A549 (cell line): ENCODE measurements around the gene PTPRJ. TPM values are rescaled to one million over a fixed set of nuclear protein-coding genes. Genes with fewer than 3 reads are reported as not detected.

Source experiments
- ATAC-seq, 2 experiments: fragments of 200-7000 bp in 1 of 2; fragments of >200 bp in 1 of 2; cut with Nextera tagmentation in 1 of 2; cut with Tn5 transposase in 1 of 2; 3 replicates each; pipeline versions ENCODE4 v1.8.0 to v1.9.1; 2018 to 2020; ENCODE audit warnings: mild to moderate bottlenecking in 1 of 2, moderate library complexity in 1 of 2
- CTCF ChIA-PET: fragments of 300-600 bp; sonication (Branson Sonifier 250); formaldehyde crosslinking; extraction: SDS; loops from one replicate; lab custom pipeline; 2021; ENCODE audit warnings: antibody characterized with exemption, inconsistent platforms; lab: Yijun Ruan, JAX
- POLR2A ChIA-PET: fragments of 350-600 bp; formaldehyde crosslinking; extraction: SDS; loops from one replicate; lab custom pipeline; 2021; ENCODE audit warnings: antibody characterized with exemption, inconsistent platforms; lab: Yijun Ruan, JAX
- DNase-seq, 2 experiments: peaks; one replicate each; pipeline versions ENCODE4 v3.0.0 to v3.0.0-alpha.2; 2011 to 2016; ENCODE audit warnings: low read depth in 1 of 2, low spot score in 1 of 2
- FAIRE-seq: peaks from 2 replicates; lab custom pipeline; 2011; peaks lifted over from hg19 to GRCh38; lab: Jason Lieb, UNC
- H3K27ac ChIP-seq, 2 experiments: fragments of >200 bp; sonication (Bioruptor Twin); formaldehyde crosslinking; 3 replicates each; pipeline ENCODE4 v1.5.1; 2016 to 2017
- H3K4me1 ChIP-seq: fragments of >200 bp; sonication (Bioruptor Twin); formaldehyde crosslinking; 3 replicates; pipeline ENCODE4 v1.6.1; 2016
- H3K4me2 ChIP-seq: fragments of >200 bp; sonication (Bioruptor Twin); formaldehyde crosslinking; 3 replicates; pipeline ENCODE4 v1.6.1; 2016
- H3K4me3 ChIP-seq: fragments of >200 bp; sonication (Bioruptor Twin); formaldehyde crosslinking; 3 replicates; pipeline ENCODE4 v1.5.1; 2016
- H3K9me3 ChIP-seq: fragments of >200 bp; sonication (Bioruptor Twin); formaldehyde crosslinking; 3 replicates; pipeline ENCODE4 v1.6.1; 2016
- ATOH8 ChIP-seq: fragments of 250-450 bp; sonication (Bioruptor Pico); IDR thresholded peaks from 2 replicates; pipeline ENCODE4 v1.5.0; 2020; ENCODE audit warnings: low read depth, mild to moderate bottlenecking, moderate library complexity
- CHD2 ChIP-seq: fragments of 150-350 bp; IDR thresholded peaks from 2 replicates; pipeline ENCODE4 v1.6.1; 2014; ENCODE audit warnings: low read length; ENCODE audit not compliant: partially characterized antibody
- EHMT2 ChIP-seq: fragments of 200-600 bp; sonication (generic); IDR thresholded peaks from 2 replicates; pipeline ENCODE4 v1.6.1; 2016; ENCODE audit warnings: antibody characterized with exemption, low read depth, mild to moderate bottlenecking, moderate library complexity
- ELK1 ChIP-seq: fragments of 150-350 bp; IDR thresholded peaks from 2 replicates; pipeline ENCODE4 v1.6.1; 2014; ENCODE audit warnings: low read depth, mild to moderate bottlenecking, low read length
- EP300 ChIP-seq, 2 experiments: fragments of >200 bp; sonication (Bioruptor Twin); formaldehyde crosslinking; IDR thresholded peaks; 2 replicates in 1 of 2; 3 replicates in 1 of 2; pipeline ENCODE4 v1.6.1; 2016 to 2017
- ESRRA ChIP-seq: fragments of 150-350 bp; IDR thresholded peaks from 2 replicates; pipeline ENCODE4 v1.6.1; 2014; ENCODE audit warnings: mild to moderate bottlenecking, low read length, borderline replicate concordance
- FOSB ChIP-seq: fragments of 250-450 bp; sonication (Bioruptor Pico); IDR thresholded peaks from 2 replicates; pipeline ENCODE4 v1.5.0; 2020; ENCODE audit warnings: mild to moderate bottlenecking, moderate library complexity
- FOXS1 ChIP-seq: fragments of 250-450 bp; sonication (Bioruptor Pico); IDR thresholded peaks from 2 replicates; pipeline ENCODE4 v1.5.0; 2020; ENCODE audit warnings: mild to moderate bottlenecking, moderate library complexity
- HEYL ChIP-seq: fragments of 250-450 bp; sonication (Bioruptor Pico); IDR thresholded peaks from 2 replicates; pipeline ENCODE4 v1.8.0; 2021; ENCODE audit warnings: mild to moderate bottlenecking, moderate library complexity
- HMGXB4 ChIP-seq: fragments of 250-450 bp; sonication (Bioruptor Pico); IDR thresholded peaks from 2 replicates; pipeline ENCODE4 v1.5.0; 2021; ENCODE audit warnings: mild to moderate bottlenecking, moderate library complexity, borderline replicate concordance
- HOXA7 ChIP-seq: fragments of 250-450 bp; sonication (Bioruptor Pico); IDR thresholded peaks from 2 replicates; pipeline ENCODE4 v1.5.0; 2020; ENCODE audit warnings: mild to moderate bottlenecking, moderate library complexity
- MAFK ChIP-seq: fragments of 450-650 bp; IDR thresholded peaks from 2 replicates; pipeline ENCODE4 v1.6.1; 2014; ENCODE audit not compliant: partially characterized antibody
- MAZ ChIP-seq: fragments of 150-350 bp; IDR thresholded peaks from 2 replicates; pipeline ENCODE4 v1.6.1; 2014; ENCODE audit warnings: antibody characterized with exemption, low read depth, low read length, borderline replicate concordance
- NPAS2 ChIP-seq: fragments of 250-450 bp; sonication (Bioruptor Pico); IDR thresholded peaks from 2 replicates; pipeline ENCODE4 v1.8.0; 2022; ENCODE audit warnings: mild to moderate bottlenecking, moderate library complexity, borderline replicate concordance
- RARB ChIP-seq: fragments of 250-450 bp; sonication (Bioruptor Pico); IDR thresholded peaks from 2 replicates; pipeline ENCODE4 v1.8.0; 2021; ENCODE audit warnings: mild to moderate bottlenecking, moderate library complexity
- RFX5 ChIP-seq: fragments of 450-650 bp; IDR thresholded peaks from 2 replicates; pipeline ENCODE4 v1.7.1; 2014; ENCODE audit warnings: antibody characterized with exemption, mild to moderate bottlenecking, moderate library complexity
- RNF2 ChIP-seq: fragments of 200-600 bp; sonication (generic); IDR thresholded peaks from 2 replicates; pipeline ENCODE4 v1.6.1; 2016; ENCODE audit warnings: low read depth, mild to moderate bottlenecking, antibody characterized with exemption, moderate library complexity, borderline replicate concordance
- TFCP2L1 ChIP-seq: fragments of 250-450 bp; sonication (Bioruptor Pico); IDR thresholded peaks from 2 replicates; pipeline ENCODE4 v1.5.0; 2021; ENCODE audit warnings: mild to moderate bottlenecking
- ZFP36 ChIP-seq: fragments of 450-650 bp; IDR thresholded peaks from 2 replicates; pipeline ENCODE4 v1.6.1; 2014; ENCODE audit warnings: borderline replicate concordance; ENCODE audit not compliant: partially characterized antibody
- WGBS: methylation state at CpG from one replicate; pipeline ENCODE4 v1.1.6; 2017; ENCODE audit errors: missing lambda C conversion rate; 5-methylcytosine and 5-hydroxymethylcytosine counted together
- polyA plus RNA-seq, 4 experiments: library from polyadenylated mRNA; depleted of rRNA in 3 of 4; stranded (reverse); fragments of >200 nt; fragmentation: RNase III in 1 of 4; extraction: RNeasy Plus Mini Kit Qiagen cat#74134 plus additional on column Dnase treatment in 1 of 4; gene quantifications; 2 replicates in 3 of 4; 3 replicates in 1 of 4; pipeline ENCODE4 v1.2.3, GENCODE V29; 2011 to 2017
- TF ChIP-seq, protein P1 (sequence below): IDR thresholded peaks from 2 replicates; pipeline ENCODE4 v1.6.1; 2012
- TF ChIP-seq, protein P2 (sequence below): fragments of 200-600 bp; sonication (generic); IDR thresholded peaks from 2 replicates; pipeline ENCODE4 v1.6.1; 2016; ENCODE audit warnings: antibody characterized with exemption, mild to moderate bottlenecking, moderate library complexity

PTPRJ gene
- polyA plus RNA-seq, 2 of the 4 experiments (the other 2 are of a cell fraction) = 30.3 to 50.5 TPM

DNA sequence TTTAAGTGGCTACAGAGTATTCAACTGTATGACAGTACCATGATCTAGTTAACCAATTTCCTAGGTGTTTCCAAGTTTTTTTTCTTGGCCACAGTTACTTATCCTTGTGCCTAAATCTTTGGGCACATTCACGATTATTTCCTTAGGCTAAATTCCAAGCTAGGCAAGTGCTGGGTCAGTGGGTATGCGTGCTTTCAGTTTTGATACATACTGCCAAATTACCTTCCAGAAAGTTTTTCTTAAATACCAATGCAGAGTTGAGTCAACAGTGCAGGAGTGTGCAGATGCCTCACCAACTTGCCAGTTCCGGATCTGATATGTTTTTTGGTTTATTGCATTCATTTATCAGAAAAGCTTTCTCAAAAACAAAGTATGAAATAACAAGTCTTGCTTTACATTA is 168.4 kb downstream of the PTPRJ start:
- ATAC-seq (no peak), FAIRE-seq (no peak), DNase-seq (no peak)
- no peak overlapping the region for H3K27ac ChIP-seq
- H3K4me3 ChIP-seq = no peak overlapping the region
- ChIA-PET POLR2A (no interaction called here), CTCF (interaction anchor here (1.7 kb wide), 1 partner anchor 39 kb away, joined by 4 read pairs; no protein-coding TSS in a partner anchor)
- 91% methylated on average over 3 of the region's 3 CpGs for WGBS
- H3K4me2 ChIP-seq = no peak overlapping the region
- H3K4me1 ChIP-seq = peaks cover 3% of the 10 kb centered on the region; the same call in 1 of the 3 replicates
- TF ChIP-seq FOXS1 (no peak), MAZ (no peak), CHD2 (no peak), MAFK (no peak), HMGXB4 (CRISPR knock-in tag) (no peak), RARB (CRISPR knock-in tag) (no peak), ATOH8 (no peak), NPAS2 (CRISPR knock-in tag) (no peak), RFX5 (no peak), FOSB (CRISPR knock-in tag) (no peak), HOXA7 (no peak), ZFP36 (no peak), EHMT2 (no peak), ELK1 (no peak), RNF2 (no peak), ESRRA (no peak)
- TF ChIP-seq, protein P1, sequence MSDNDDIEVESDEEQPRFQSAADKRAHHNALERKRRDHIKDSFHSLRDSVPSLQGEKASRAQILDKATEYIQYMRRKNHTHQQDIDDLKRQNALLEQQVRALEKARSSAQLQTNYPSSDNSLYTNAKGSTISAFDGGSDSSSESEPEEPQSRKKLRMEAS = no peak
- no peaks in the 10 kb centered on the region; the same call in 2 of the 3 replicates for H3K9me3 ChIP-seq

DNA sequence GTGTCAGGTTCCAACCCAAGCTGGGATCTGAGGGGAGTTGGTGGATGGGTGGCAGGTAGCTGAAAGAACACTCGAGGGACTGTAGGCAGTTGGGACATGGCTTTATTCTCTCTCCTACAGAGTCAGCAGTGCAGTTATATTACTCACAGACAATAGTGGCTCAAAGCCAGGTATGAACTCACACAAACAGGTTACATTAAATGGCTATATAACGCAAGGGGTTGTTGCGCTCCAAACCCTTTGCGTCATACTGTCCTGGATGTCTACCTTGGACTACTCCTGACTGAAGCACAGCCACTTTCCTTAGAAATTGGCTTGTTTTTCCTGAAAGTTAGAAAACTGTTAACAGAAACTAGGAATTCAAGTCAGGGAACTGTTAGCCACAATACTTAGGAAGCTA is 169.9 kb downstream of the PTPRJ start:
- Histone ChIP-seq H3K4me3 (no peak overlapping the region), H3K4me1 (peaks cover 3% of the 10 kb centered on the region; the same call in 1 of the 3 replicates), H3K27ac (no peak overlapping the region), H3K4me2 (no peak overlapping the region), H3K9me3 (no peaks in the 10 kb centered on the region; the same call in 2 of the 3 replicates)
- WGBS = 84% methylated on average over 4 of the region's 4 CpGs
- FAIRE-seq (no peak), ATAC-seq (no peak), DNase-seq (no peak)
- ChIA-PET CTCF (interaction anchor here (1.7 kb wide), 1 partner anchor 41 kb away, joined by 4 read pairs; no protein-coding TSS in a partner anchor), POLR2A (no interaction called here)
- TF ChIP-seq TFCP2L1 (no peak), ATOH8 (no peak), HEYL (CRISPR knock-in tag) (no peak), EP300 (IDR thresholded peaks at IDR 0.05) (no peak), NPAS2 (CRISPR knock-in tag) (no peak), FOSB (CRISPR knock-in tag) (no peak), CHD2 (no peak), ESRRA (no peak)
- TF ChIP-seq, protein P2, sequence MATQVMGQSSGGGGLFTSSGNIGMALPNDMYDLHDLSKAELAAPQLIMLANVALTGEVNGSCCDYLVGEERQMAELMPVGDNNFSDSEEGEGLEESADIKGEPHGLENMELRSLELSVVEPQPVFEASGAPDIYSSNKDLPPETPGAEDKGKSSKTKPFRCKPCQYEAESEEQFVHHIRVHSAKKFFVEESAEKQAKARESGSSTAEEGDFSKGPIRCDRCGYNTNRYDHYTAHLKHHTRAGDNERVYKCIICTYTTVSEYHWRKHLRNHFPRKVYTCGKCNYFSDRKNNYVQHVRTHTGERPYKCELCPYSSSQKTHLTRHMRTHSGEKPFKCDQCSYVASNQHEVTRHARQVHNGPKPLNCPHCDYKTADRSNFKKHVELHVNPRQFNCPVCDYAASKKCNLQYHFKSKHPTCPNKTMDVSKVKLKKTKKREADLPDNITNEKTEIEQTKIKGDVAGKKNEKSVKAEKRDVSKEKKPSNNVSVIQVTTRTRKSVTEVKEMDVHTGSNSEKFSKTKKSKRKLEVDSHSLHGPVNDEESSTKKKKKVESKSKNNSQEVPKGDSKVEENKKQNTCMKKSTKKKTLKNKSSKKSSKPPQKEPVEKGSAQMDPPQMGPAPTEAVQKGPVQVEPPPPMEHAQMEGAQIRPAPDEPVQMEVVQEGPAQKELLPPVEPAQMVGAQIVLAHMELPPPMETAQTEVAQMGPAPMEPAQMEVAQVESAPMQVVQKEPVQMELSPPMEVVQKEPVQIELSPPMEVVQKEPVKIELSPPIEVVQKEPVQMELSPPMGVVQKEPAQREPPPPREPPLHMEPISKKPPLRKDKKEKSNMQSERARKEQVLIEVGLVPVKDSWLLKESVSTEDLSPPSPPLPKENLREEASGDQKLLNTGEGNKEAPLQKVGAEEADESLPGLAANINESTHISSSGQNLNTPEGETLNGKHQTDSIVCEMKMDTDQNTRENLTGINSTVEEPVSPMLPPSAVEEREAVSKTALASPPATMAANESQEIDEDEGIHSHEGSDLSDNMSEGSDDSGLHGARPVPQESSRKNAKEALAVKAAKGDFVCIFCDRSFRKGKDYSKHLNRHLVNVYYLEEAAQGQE = no peak
